ENCODE measurements around the gene SYDE2.

Gene SYDE2

DNA sequence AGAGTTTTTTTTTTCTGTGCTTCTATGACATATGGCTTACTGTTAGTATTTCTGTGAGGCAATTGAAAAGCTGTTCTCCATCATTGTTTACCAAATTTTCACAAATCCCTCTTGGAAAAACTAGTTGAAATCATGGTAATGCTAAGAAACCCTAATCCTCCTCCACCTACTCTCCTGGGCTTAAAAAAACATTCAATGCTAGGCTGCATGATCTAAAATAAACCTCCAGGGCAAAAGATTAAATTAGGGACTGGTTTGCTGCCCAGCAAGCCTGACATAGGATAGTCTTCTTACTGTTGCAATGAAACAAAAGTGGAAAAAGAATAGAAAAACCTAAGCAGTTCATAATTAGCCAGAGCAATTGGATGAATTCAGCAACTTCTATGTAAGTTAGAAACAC, 42.6 kb upstream of the SYDE2 start:
- TF ChIP-seq, protein P1, sequence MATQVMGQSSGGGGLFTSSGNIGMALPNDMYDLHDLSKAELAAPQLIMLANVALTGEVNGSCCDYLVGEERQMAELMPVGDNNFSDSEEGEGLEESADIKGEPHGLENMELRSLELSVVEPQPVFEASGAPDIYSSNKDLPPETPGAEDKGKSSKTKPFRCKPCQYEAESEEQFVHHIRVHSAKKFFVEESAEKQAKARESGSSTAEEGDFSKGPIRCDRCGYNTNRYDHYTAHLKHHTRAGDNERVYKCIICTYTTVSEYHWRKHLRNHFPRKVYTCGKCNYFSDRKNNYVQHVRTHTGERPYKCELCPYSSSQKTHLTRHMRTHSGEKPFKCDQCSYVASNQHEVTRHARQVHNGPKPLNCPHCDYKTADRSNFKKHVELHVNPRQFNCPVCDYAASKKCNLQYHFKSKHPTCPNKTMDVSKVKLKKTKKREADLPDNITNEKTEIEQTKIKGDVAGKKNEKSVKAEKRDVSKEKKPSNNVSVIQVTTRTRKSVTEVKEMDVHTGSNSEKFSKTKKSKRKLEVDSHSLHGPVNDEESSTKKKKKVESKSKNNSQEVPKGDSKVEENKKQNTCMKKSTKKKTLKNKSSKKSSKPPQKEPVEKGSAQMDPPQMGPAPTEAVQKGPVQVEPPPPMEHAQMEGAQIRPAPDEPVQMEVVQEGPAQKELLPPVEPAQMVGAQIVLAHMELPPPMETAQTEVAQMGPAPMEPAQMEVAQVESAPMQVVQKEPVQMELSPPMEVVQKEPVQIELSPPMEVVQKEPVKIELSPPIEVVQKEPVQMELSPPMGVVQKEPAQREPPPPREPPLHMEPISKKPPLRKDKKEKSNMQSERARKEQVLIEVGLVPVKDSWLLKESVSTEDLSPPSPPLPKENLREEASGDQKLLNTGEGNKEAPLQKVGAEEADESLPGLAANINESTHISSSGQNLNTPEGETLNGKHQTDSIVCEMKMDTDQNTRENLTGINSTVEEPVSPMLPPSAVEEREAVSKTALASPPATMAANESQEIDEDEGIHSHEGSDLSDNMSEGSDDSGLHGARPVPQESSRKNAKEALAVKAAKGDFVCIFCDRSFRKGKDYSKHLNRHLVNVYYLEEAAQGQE (IDR thresholded peaks at IDR 0.05; ENCODE audit: insufficient read depth in 1 of 2, low read depth in 2 of 2, low read length in 2 of 2) = no peak
- TF ChIP-seq TAF1 (IDR thresholded peaks at IDR 0.05; ENCODE audit: borderline replicate concordance, insufficient read depth, low read length) (no peak), SIN3A (IDR thresholded peaks at IDR 0.05; ENCODE audit: borderline replicate concordance, insufficient read depth, low read length) (no peak), FOXP2 (optimal IDR thresholded peaks at IDR 0.05; ENCODE audit: borderline replicate concordance, extremely low read depth, extremely low read length, insufficient read depth) (no peak), POLR2AphosphoS5 (IDR thresholded peaks at IDR 0.05; ENCODE audit: low read depth, low read length) (no peak)

DNA sequence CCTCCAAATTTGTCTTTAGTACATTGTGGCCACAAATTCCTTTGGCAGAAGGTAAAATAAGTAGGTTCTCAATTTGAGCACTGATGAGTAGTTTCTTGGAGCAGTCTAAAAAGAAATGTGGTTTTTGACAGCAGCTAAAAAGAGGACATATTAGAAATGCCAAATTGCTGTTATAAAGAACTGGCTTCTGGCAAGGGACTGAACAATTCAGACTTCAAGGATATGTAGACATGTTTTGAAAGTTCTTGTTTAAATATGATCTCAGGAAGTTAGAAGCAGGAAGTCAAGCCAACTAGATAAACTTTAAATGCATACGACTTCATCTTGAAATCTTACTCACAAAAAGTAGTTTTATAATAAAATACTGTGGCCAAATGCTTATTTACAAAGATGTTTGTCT, 39.8 kb upstream of the SYDE2 start:
- TF ChIP-seq, protein P1 (IDR thresholded peaks at IDR 0.05; ENCODE audit: insufficient read depth in 1 of 2, low read depth in 2 of 2, low read length in 2 of 2) = no peak
- TF ChIP-seq FOXP2 (optimal IDR thresholded peaks at IDR 0.05; ENCODE audit: borderline replicate concordance, extremely low read depth, extremely low read length, insufficient read depth) (no peak), TAF1 (IDR thresholded peaks at IDR 0.05; ENCODE audit: borderline replicate concordance, insufficient read depth, low read length) (no peak), SIN3A (IDR thresholded peaks at IDR 0.05; ENCODE audit: borderline replicate concordance, insufficient read depth, low read length) (no peak), POLR2AphosphoS5 (IDR thresholded peaks at IDR 0.05; ENCODE audit: low read depth, low read length) (no peak)

DNA sequence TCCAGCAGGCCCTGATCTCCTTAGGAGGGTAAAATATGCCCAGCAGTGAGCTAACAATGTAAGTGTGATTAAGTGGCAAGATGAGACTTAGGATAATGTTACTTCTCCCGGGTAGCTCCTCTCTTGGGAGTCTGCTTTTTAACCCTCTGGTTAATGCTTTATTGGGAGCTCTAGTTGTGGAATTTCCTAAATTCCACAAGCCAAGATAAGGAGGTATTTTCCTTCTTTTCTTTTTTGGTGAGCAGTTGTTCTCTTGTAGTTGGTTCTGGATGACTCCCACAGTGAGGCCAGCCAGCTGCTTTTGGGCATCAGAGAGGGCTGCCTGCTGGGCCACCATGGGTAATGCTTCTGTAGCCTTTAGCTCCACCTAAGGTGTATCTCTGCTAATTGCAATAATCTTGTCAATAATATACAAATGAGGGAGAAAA, 39.4 kb upstream of the SYDE2 start:
- TF ChIP-seq POLR2AphosphoS5 (IDR thresholded peaks at IDR 0.05; ENCODE audit: low read depth, low read length) (no peak), SIN3A (IDR thresholded peaks at IDR 0.05; ENCODE audit: borderline replicate concordance, insufficient read depth, low read length) (no peak), TAF1 (IDR thresholded peaks at IDR 0.05; ENCODE audit: borderline replicate concordance, insufficient read depth, low read length) (no peak), FOXP2 (optimal IDR thresholded peaks at IDR 0.05; ENCODE audit: borderline replicate concordance, extremely low read depth, extremely low read length, insufficient read depth) (no peak)
- TF ChIP-seq, protein P1 (IDR thresholded peaks at IDR 0.05; ENCODE audit: insufficient read depth in 1 of 2, low read depth in 2 of 2, low read length in 2 of 2) = no peak

DNA sequence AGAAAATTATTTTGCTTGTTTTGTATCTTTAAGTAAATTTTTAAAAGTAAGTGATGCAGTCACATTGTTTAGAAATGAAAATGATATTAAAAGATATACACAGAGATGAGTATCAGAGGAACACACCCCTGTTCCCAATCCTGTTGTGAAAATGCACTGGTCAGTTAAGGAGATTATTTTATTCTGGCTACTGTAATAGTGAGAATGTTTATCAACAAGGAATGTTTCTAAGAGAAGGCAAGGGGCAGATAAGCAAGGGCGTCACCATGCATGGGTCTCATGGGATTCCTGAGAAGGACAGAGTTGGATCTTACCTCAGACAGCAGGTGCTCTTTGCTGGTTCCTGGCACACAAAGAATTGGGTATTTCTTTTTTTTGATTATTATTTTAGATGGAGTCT, 36.8 kb upstream of the SYDE2 start:
- TF ChIP-seq POLR2AphosphoS5 (IDR thresholded peaks at IDR 0.05; ENCODE audit: low read depth, low read length) = no peak
- no peak for TF ChIP-seq FOXP2 (optimal IDR thresholded peaks at IDR 0.05; ENCODE audit: borderline replicate concordance, extremely low read depth, extremely low read length, insufficient read depth)
- no peak for TF ChIP-seq SIN3A (IDR thresholded peaks at IDR 0.05; ENCODE audit: borderline replicate concordance, insufficient read depth, low read length)
- TF ChIP-seq, protein P1 (IDR thresholded peaks at IDR 0.05; ENCODE audit: insufficient read depth in 1 of 2, low read depth in 2 of 2, low read length in 2 of 2) = no peak
- TF ChIP-seq TAF1 (IDR thresholded peaks at IDR 0.05; ENCODE audit: borderline replicate concordance, insufficient read depth, low read length) = no peak
